Stomach smooth muscle (tissue), 2 donors: Measurements from ENCODE around the gene NHS.
"Not testable (repeated sequence)": the region's sequence is repeated elsewhere in the genome, so short reads cannot be mapped to it uniquely, and the experiment has no call there.

ENCODE experiments used
- H3K27ac ChIP-seq: one replicate; pipeline ENCODE4 v1.7.0; 2013; ENCODE audit warnings: mild to moderate bottlenecking, low read length, inconsistent platforms
- H3K27me3 ChIP-seq, 2 donors: one replicate each; pipeline ENCODE4 v1.7.0; 2013; ENCODE audit warnings: low read length in 2 of 2; ENCODE audit not compliant: insufficient read depth in 2 of 2, control insufficient read depth in 1 of 2
- H3K36me3 ChIP-seq, 2 donors: one replicate each; pipeline ENCODE4 v1.7.0; 2013; ENCODE audit warnings: low read length in 2 of 2; ENCODE audit not compliant: control insufficient read depth in 2 of 2, insufficient read depth in 2 of 2
- H3K4me1 ChIP-seq: one replicate; pipeline ENCODE4 v1.7.0; 2013; ENCODE audit warnings: low read length; ENCODE audit not compliant: control insufficient read depth, insufficient read depth
- H3K4me3 ChIP-seq, 2 donors: one replicate each; pipeline ENCODE4 v1.7.0; 2013; ENCODE audit warnings: low read length in 2 of 2
- H3K9ac ChIP-seq, 2 donors: one replicate each; pipeline ENCODE4 v1.7.0; 2013; ENCODE audit warnings: low read length in 2 of 2, mild to moderate bottlenecking in 1 of 2
- H3K9me3 ChIP-seq, 2 donors: one replicate each; pipeline ENCODE4 v1.7.0; 2013; ENCODE audit warnings: low read length in 2 of 2; ENCODE audit not compliant: control insufficient read depth in 2 of 2
- donor health status: healthy.
- donor health status: Pancreatic carcinoma.

The NHS gene

DNA sequence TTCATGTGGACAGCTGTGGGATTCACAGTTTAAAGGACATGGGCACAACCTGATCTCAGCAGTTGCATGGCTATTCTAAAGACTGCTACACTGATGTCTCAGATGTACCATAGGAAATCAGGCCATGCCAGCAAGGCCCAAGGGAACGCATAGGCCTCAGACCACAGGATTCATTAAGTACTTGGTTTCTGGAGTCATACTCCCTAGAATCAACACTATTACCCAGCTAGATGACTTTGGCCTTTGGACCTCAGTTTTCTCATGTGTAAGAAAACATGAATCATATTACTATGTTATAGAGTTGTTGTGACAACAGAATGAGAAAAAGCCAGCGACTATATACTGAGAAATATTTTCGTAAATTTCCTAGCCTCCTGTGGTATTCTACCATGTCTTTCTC, 67.9 kb downstream of the NHS start:
- H3K27me3 ChIP-seq, result no peaks in the 10 kb centered on the region

GRCh38 chrX:17443556-17443955, 68.6 kb downstream of the NHS start:
- Histone ChIP-seq H3K27me3 (no peaks in the 10 kb centered on the region), H3K9me3 (no peaks in the 10 kb centered on the region), H3K36me3 (no peaks in the 10 kb centered on the region), H3K4me3 (no peak overlapping the region), H3K27ac (no peak overlapping the region), H3K4me1 (no peaks in the 10 kb centered on the region), H3K9ac (no peak overlapping the region)

More for the DNA sequence above, 67.9 kb downstream of the NHS start:
- Histone ChIP-seq H3K9ac (no peak overlapping the region), H3K4me1 (no peaks in the 10 kb centered on the region), H3K27ac (no peak overlapping the region), H3K4me3 (no peak overlapping the region), H3K9me3 (no peaks in the 10 kb centered on the region), H3K36me3 (no peaks in the 10 kb centered on the region)

GRCh38 chrX:17446269-17446668, 71.3 kb downstream of the NHS start:
- not testable (repeated sequence) for H3K9me3 ChIP-seq, H3K36me3 ChIP-seq, H3K4me1 ChIP-seq, H3K9ac ChIP-seq, H3K27ac ChIP-seq, H3K4me3 ChIP-seq, H3K27me3 ChIP-seq

- Histone ChIP-seq H3K9me3 (no peaks in the 10 kb centered on the region), H3K4me3 (no peak overlapping the region), H3K27ac (no peak overlapping the region), H3K4me1 (no peaks in the 10 kb centered on the region), H3K36me3 (no peaks in the 10 kb centered on the region), H3K9ac (no peak overlapping the region), H3K27me3 (peaks cover 0 to 2% of the 10 kb centered on the region in 2 donors)
These were observed 73.2 kb downstream of the NHS start for GRCh38 chrX:17448188-17448587.

DNA sequence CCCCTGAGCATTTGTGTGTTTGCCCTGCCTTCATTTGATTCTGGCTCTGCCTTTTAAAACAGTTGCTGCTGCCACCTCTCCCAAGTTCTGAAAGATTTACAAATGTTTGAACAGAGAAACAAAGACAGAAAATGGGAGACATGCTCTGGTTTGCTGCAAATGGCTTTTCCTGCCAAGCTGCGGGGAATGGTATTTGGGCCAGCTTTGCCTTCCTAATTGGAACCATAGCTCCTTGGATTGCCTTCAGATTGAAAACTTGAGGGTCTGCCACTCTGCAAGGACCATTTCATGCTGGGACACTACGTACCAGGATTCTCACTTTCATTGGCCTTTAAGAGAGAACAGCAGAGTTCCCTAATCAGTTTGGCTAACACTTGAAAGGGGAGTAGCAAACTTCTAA, 74.9 kb downstream of the NHS start:
- Histone ChIP-seq H3K9me3 (no peaks in the 10 kb centered on the region), H3K4me1 (no peaks in the 10 kb centered on the region), H3K4me3 (no peak overlapping the region), H3K36me3 (no peaks in the 10 kb centered on the region), H3K27me3 (peaks cover 0 to 2% of the 10 kb centered on the region in 2 donors), H3K27ac (no peak overlapping the region), H3K9ac (no peak overlapping the region)

GRCh38 chrX:17453788-17454187, 78.8 kb downstream of the NHS start:
- H3K9me3 ChIP-seq, result no peaks in the 10 kb centered on the region
- no peak overlapping the region for H3K9ac ChIP-seq
- no peak overlapping the region for H3K27ac ChIP-seq
- H3K36me3 ChIP-seq, result no peaks in the 10 kb centered on the region
- H3K4me3 ChIP-seq, result no peak overlapping the region
- H3K27me3 ChIP-seq, result peaks cover 0 to 2% of the 10 kb centered on the region in 2 donors
- peaks cover 2% of the 10 kb centered on the region for H3K4me1 ChIP-seq

DNA sequence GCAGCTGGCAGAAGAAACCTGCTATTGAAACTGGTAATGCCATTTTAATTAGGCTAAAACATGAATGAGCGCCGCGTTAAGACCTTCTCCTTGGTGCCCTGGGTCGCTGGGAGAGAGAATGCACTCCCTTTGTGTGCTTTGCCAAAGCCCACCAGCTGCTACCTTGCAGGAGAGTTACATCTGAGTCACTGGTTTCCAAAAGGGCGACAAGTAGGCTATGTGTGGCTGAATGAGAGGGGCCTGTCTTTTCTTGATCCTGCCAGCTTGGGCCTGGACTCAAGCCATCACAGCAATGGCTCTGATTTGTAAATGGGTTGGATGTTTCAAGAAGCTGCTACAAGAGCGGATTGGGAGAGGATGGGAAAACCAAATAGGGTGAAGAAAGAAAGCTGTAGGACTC, 81.5 kb downstream of the NHS start:
- Histone ChIP-seq H3K9ac (no peak overlapping the region), H3K4me3 (no peak overlapping the region), H3K9me3 (no peaks in the 10 kb centered on the region), H3K36me3 (no peaks in the 10 kb centered on the region), H3K4me1 (peaks cover 13% of the 10 kb centered on the region), H3K27me3 (peaks cover 0 to 2% of the 10 kb centered on the region in 2 donors), H3K27ac (no peak overlapping the region)

DNA sequence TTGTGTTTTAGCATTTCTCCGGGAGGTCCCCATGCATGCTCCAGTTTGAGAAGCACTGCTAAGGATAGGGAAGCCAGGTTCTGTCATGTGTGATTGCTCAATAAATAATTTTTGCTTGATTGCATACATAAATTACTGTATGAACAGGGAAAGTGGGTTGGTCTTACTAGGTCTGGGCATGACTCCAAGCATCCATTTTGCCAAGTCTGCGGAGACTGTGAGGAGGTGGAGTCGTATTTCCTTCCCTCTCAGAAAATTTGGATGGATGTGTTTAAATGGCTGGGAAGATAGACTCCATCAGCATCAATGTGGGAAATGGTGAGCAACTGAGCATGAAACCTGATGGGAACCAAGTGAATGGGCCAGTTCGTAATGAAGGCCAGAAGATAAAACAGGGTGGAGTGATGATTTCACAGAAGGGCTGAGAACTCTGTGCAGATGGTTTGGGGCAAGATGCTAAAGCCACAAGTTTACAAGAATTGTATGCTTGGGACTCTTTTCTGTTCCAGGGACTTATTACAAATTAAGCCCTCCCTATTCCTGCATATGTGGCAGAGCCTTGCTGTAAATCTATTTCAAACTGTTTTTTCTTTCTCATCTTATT, 84.1 kb downstream of the NHS start:
- Histone ChIP-seq H3K36me3 (no peaks in the 10 kb centered on the region), H3K9me3 (no peaks in the 10 kb centered on the region), H3K27me3 (peaks cover 0 to 4% of the 10 kb centered on the region in 2 donors)

GRCh38 chrX:17459661-17460060, 84.7 kb downstream of the NHS start:
- Histone ChIP-seq H3K9me3 (no peaks in the 10 kb centered on the region), H3K27ac (no peak overlapping the region)

More for the DNA sequence above, 84.1 kb downstream of the NHS start:
- Histone ChIP-seq H3K4me1 (peaks cover 13% of the 10 kb centered on the region), H3K27ac (no peak overlapping the region), H3K4me3 (no peak overlapping the region), H3K9ac (no peak overlapping the region)

GRCh38 chrX:17462881-17463280, 87.9 kb downstream of the NHS start:
- peaks cover 0 to 4% of the 10 kb centered on the region in 2 donors for H3K27me3 ChIP-seq
- no peaks in the 10 kb centered on the region for H3K9me3 ChIP-seq
- H3K9ac ChIP-seq, result no peak overlapping the region
- H3K4me3 ChIP-seq, result no peak overlapping the region
- H3K4me1 ChIP-seq, result peaks cover 13% of the 10 kb centered on the region
- H3K27ac ChIP-seq, result no peak overlapping the region
- H3K36me3 ChIP-seq, result no peaks in the 10 kb centered on the region

More at GRCh38 chrX:17459661-17460060, 84.7 kb downstream of the NHS start:
- H3K4me1 ChIP-seq, result peaks cover 13% of the 10 kb centered on the region
- H3K27me3 ChIP-seq, result peaks cover 0 to 4% of the 10 kb centered on the region in 2 donors
- H3K4me3 ChIP-seq, result no peak overlapping the region
- H3K36me3 ChIP-seq, result no peaks in the 10 kb centered on the region
- H3K9ac ChIP-seq, result no peak overlapping the region

DNA sequence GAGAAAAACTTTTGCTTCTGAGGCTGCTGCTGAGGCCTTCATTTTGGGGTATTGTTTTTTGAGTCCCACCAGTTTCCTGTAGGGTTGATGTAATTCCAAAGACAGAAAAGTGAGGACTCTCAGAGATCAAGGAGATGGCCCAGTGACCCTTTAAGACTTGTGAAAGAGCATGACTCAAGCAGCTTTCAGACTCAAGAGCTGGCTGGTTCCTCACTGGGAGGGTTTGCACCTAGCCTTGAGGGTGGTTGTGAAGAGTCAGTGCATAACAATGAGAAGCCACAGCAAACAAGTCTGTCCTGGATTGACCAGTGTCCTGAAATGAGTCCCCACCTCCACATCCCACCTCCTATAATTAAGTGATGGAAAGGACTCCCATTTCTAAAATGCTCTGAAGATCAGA, 89.2 kb downstream of the NHS start:
- Histone ChIP-seq H3K27me3 (peaks cover 0 to 4% of the 10 kb centered on the region in 2 donors), H3K9ac (no peak overlapping the region), H3K27ac (no peak overlapping the region), H3K4me1 (peaks cover 8% of the 10 kb centered on the region), H3K36me3 (no peaks in the 10 kb centered on the region), H3K4me3 (no peak overlapping the region), H3K9me3 (no peaks in the 10 kb centered on the region)
